GM12801 (cell line): Measurements from ENCODE around the gene METRNL.

Experiments
- TF ChIP-seq, protein P1 (sequence below): IDR thresholded peaks from one replicate; pipeline ENCODE4 v1.5.1; 2011; ENCODE audit warnings: control low read depth; ENCODE audit not compliant: insufficient read length; ENCODE audit errors: extremely low read depth

METRNL gene

DNA sequence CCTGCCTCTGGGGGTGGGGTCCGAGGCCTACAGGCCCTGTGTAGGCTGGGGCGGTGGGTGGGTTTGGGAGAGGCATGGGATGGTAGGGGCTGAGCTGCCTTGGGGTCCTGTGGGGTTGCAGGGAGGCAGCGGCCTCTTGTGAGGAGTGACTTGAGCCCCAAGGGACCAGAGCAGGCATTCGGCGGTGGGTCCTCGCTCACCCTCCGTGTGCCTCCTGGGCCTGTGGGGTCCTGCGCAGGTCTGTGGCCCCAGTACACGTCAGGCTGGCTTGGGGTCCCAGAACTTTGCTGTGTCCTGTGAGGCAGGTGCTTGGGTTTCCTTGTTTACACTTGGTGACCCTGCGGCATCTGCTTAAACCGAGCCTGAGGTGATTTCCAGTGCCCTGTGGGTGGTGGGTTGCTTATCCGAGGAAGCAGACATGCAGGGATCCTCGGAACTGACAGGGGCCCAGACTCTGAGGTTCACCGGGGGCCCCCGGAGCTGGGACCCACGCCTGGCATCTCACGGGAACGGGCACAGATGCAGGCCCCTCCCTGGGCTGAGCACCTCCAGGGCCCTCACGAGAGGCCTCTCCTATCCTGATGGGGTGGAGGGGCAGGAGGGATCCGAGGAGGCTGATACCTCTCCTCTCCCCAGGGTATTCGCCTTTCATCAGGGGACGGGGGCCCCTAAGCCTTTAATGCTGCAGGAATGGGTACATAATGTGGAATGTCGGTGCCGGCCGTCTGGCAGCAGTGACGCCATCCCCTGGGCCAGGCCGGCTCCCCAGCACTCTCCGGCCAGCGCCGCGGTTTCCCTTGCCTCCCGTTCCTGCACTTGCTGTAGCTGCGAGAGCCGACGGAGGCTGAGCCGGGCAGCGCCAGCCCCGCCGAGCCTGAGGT, 7.7 kb downstream of the METRNL start:
- TF ChIP-seq, protein P1, sequence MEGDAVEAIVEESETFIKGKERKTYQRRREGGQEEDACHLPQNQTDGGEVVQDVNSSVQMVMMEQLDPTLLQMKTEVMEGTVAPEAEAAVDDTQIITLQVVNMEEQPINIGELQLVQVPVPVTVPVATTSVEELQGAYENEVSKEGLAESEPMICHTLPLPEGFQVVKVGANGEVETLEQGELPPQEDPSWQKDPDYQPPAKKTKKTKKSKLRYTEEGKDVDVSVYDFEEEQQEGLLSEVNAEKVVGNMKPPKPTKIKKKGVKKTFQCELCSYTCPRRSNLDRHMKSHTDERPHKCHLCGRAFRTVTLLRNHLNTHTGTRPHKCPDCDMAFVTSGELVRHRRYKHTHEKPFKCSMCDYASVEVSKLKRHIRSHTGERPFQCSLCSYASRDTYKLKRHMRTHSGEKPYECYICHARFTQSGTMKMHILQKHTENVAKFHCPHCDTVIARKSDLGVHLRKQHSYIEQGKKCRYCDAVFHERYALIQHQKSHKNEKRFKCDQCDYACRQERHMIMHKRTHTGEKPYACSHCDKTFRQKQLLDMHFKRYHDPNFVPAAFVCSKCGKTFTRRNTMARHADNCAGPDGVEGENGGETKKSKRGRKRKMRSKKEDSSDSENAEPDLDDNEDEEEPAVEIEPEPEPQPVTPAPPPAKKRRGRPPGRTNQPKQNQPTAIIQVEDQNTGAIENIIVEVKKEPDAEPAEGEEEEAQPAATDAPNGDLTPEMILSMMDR: no peak

DNA sequence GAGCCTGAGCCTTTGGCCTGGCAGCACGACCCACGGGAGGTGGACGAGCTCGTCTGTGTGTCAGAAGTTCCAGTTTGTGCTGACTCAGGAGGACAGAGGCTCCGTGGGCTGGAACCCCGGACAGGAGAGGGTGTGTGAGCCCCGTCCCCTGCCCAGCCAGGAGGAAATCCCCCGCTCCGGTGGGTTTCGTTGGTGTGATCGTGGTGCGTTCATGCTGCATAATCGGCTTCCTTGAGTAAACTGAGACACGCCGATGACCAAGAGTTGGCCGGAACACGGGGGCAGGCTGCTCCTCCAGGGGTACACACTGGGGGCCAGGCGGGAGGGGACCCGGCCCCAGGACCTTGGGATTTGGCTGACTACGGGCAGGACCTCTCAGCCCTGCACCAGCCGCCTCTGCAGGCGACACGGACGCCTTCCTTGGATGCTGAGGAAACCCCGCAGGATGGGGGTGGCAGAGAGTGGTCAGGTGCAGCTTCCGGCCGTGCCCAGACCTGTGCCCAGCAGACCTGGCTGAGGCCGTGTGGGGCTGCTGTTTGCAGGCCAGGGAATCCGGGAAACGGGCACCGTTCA, 8.5 kb downstream of the METRNL start:
- TF ChIP-seq, protein P1: no peak

DNA sequence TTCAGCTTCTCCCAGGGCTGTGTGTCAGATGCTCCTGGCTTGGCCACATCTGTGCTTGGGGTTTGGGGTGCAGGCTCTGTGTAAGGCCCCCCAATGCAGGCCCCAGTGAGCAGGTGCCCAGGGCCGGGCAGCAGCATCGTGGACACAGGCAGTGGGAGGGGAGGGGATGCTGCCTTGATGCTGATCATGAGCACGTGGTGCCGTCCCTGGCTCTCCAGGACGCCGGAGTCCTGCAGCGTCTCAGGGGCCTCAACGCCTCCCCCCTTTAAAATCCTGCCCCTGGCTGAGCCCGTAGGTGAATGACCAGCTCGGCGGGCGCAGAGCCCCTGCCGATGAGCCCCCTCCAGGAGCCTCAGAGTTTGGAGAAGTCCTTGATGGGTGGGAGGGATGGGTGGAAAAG, 9.0 kb downstream of the METRNL start:
- TF ChIP-seq, protein P1: no peak

DNA sequence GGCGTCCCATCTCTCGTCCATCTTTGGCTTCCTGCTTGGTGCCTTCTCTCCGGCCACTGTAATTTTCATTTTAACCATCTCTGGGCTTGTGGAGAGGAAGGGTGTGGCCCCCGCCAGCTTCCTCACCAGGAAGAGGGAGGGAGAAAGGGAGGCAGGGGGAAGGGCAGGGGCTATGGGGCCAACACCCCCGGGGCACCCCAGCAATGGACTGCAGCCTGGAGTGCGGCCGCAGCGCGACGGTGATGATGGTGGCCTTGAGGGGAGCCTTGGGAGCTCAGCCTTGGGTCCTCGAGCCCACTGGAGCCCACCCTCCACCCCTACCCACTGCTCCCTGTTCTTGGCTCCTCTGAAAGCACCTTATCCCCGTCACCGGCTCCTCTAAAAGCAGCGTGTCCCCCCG, 9.5 kb downstream of the METRNL start:
- TF ChIP-seq, protein P1: no peak

DNA sequence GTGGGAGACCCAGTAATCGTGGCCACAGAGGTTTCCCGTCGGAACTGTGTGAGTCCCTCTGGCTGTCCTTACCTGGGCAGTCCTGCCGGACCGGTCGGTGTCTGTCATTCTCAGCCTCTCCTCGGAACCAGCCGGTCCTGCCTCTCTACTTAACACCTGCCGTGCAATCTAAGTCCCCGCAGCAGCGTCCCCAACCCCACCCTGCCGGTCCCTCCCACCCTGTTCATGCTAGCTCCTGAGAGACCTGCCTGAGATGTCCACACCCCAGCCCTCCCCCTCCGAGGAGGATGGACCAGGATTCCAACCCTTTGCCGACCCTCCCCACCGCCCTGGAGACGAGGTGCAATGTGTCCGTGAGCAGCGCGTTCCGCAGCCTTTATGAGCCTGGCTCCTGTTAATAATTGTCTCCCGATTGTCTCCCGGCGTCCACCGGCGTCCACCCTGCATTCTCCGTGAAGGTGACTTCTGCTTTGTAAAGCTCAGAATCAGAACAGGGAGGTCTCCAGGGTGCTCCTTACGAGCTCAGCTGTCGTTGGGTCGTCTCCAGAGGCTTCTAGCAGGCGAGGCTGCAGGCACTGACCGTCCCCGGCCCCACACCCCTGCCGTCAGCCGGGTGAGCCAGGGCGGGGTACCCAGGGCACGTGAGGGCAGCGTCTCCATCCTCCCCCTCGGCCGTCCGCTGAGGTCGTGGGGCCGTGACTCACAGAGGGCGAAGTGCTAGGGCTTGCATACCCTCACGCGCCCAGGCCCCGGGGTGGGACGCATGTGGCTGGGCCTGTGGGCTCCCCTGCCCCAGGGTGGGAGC, 10.1 kb downstream of the METRNL start:
- TF ChIP-seq, protein P1: no peak

DNA sequence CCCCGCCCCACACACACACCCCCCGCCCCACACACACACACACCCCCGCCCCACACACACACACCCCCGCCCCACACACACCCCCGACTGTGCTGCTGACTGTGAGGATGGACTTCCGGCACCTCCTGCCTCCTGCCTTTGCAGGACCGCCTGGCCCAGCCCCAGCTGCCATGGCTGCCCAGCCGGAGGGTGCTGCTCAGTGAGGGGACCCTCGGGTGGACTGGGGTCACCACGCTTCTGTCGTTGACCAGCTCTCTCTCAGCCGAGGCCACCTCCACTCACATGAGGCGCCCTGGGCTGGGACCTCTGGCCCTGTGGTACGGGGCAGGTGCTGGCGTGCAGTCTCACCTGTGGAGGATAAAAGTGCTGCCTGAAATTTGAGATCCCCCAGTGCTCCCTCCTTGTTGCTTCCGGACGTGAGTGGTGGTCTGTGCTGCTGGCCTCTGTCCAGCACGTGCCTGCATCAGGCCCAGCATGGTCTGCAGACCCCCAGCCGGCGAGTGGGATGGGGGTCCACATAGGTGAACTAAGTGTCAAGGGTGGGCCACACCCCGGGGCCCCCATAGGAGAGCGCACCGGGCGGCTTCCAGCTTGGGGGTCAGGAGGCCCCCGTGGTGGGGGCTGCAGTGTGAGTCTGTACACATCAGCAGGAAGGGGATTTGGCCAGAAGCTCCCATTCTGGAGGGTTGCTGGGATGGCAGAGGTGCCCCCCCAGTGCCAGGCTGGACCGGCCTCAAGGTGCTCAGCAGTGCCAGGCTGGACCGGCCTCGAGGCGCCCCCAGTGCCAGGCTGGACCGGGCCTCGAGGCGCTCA, 11.2 kb downstream of the METRNL start:
- TF ChIP-seq, protein P1: no peak
